NAMALWA (cell line): Measurements from ENCODE around the gene RGS6.
A peak's percentile ranks its signal among the peaks of the same experiment; 100 is the strongest.

Experiments
- DNase-seq: peaks from one replicate; pipeline ENCODE4 v3.0.0-alpha.2; 2015; ENCODE audit warnings: low spot score

Gene RGS6

GRCh38 chr14:72583316-72584272, 651.4 kb downstream of the RGS6 start:
- DNase-seq: no peak

GRCh38 chr14:72588521-72588920, 656.3 kb downstream of the RGS6 start:
- no peak for DNase-seq

- DNase-seq: no peak
Observed at GRCh38 chr14:72589652-72590051, 657.4 kb downstream of the RGS6 start.

GRCh38 chr14:72590577-72590976, 658.3 kb downstream of the RGS6 start:
- no peak for DNase-seq

- DNase-seq: no peak
Observed at GRCh38 chr14:72591391-72591790, 659.2 kb downstream of the RGS6 start.

GRCh38 chr14:72594099-72594901, 662.1 kb downstream of the RGS6 start:
- DNase-seq: no peak

GRCh38 chr14:72595152-72595862, 663.1 kb downstream of the RGS6 start:
- no peak for DNase-seq

- no peak for DNase-seq
Observed at GRCh38 chr14:72597252-72598233, 665.3 kb downstream of the RGS6 start.

GRCh38 chr14:72598306-72598705, 666.1 kb downstream of the RGS6 start:
- DNase-seq: peak; percentile 19

- DNase-seq: no peak
Observed at GRCh38 chr14:72599579-72600470, 667.6 kb downstream of the RGS6 start.

GRCh38 chr14:72600551-72601330, 668.5 kb downstream of the RGS6 start:
- no peak for DNase-seq

GRCh38 chr14:72603639-72604038, 671.4 kb downstream of the RGS6 start:
- no peak for DNase-seq

- DNase-seq: no peak
Observed at GRCh38 chr14:72604133-72604532, 671.9 kb downstream of the RGS6 start.

GRCh38 chr14:72605096-72605920, 673.1 kb downstream of the RGS6 start:
- no peak for DNase-seq

- no peak for DNase-seq
Observed at GRCh38 chr14:72605921-72606220, 673.6 kb downstream of the RGS6 start.

- DNase-seq: no peak
Observed at GRCh38 chr14:72606879-72607278, 674.6 kb downstream of the RGS6 start.

- DNase-seq: no peak
Observed at GRCh38 chr14:72607386-72608130, 675.3 kb downstream of the RGS6 start.
